Pulmonary artery endothelial cell (primary cell): ENCODE measurements around the gene SLC6A3. TPM values are rescaled to one million over a fixed set of nuclear protein-coding genes. Genes with fewer than 3 reads are reported as not detected.
A peak's percentile ranks its signal among the peaks of the same experiment; 100 is the strongest.

Experiments used
- DNase-seq: peaks from one replicate; pipeline ENCODE4 v3.0.0-alpha.2; 2011; ENCODE audit warnings: low read depth, low spot score
- total RNA-seq: library from RNA; depleted of rRNA; stranded (reverse); fragments of >200 nt; gene quantifications from 2 replicates; pipeline ENCODE4 v1.2.3, GENCODE V29; 2014

Gene SLC6A3
- total RNA-seq, 1 donor from 2014 or later, result not detected

DNA sequence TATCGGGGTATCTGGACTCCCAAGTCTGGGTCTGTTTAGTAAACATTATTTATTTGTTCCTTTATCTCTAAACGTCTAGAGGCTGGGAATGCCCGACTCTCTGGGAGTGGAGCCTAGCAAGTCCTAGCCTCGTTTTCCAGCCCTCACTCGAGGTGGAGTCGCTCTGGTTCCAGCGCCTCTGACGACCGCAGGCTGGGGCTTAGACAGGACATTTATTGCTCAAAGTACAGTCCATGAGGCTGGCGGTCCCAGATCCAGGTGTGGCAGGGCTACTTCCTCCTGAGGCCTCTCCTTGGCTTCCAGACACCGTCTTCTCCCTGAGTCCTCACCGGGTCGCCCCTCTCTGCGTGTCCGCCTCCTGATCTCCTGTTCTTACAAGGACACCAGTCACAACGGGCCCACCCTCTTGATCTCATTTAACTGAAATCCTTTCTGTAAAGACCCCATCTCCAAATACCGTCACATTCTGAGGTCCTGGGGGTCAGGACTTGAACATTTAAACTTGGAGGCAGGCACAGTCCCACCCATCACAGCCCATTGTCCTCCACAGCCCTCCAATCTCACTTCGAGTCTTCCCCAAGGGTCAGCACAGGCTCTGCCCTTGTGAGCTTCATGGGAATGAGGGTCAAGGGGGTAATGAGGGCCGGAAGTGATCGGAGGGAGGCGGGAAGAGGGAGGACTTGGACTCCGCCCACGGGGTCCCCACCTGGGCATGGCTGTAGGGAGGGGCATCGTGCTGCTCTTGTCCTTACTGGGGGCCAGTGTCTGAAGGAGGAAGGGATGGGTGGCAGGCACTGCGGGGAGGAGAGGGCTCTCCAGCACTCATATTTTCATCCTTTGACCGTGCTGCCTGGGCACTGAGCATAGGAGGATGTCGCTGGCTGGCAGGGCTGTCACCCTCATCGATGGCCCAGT is 88.1 kb downstream of the SLC6A3 start:
- no peak for DNase-seq

DNA sequence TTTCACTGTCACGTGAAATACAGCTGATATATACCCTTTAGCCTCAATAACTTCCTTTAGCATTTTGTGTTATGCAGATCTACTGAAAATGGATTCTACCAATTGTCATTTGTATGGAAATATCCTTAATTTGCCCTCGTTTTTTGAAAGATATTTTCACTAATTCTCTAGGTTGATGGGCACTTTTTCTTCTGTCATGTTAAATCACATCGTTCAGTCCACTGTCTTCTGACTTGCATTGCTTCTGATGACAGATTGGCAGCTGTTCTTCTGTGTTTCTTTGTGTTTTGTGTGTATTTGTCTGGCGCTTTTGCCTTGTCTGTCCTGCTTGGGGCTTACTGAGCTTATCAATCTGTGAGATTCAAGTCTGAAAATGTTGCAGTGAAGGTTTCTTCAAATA is 90.7 kb downstream of the SLC6A3 start:
- DNase-seq, result no peak

DNA sequence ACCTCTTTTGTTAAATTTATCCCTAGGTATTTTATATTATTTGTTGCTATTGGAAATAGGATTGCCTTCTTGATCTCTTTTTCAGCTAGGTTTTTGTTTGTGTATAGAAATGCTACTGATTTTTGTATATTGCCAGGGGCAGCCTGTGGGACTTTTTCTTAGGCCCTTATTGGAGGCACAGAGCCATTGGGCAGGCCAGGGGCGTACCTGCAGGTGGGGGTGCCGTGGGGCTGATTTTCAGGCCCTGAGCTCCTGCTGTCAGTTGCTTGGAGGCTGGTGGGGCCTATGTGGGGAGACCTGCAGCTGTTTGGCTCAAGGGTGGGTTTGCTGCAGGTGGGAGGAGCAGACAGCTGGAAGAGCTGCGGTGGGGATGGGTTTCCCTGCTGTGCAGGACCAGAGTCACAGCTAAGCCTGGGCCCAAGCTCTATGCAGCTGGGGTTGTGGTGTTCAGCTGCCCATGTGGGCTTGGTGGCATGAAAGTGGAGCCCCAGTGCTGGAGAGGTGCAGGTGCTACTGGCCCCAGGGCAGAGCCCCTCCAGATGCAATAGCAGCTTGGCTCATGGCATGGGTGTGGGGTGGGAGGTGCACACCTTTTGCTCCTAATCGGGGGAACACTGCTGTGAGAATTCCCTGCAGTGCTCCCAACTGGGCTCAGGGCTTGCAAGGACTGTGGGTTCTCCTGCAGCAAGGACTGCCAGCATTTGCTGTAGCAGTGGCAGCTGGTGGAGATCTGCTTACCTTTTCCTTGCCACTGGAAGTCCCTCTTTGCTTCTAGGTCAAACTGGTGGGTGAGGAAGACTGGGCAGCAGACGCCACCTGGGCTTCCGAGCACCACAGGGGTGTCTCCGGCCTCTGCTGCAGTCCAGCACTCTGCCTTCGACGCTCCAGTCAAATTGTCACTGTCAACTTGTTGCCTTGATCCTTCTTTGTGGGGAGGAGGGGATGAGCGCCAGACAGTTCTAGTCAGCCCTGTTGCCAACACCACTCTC is 92.7 kb downstream of the SLC6A3 start:
- DNase-seq, result no peak

DNA sequence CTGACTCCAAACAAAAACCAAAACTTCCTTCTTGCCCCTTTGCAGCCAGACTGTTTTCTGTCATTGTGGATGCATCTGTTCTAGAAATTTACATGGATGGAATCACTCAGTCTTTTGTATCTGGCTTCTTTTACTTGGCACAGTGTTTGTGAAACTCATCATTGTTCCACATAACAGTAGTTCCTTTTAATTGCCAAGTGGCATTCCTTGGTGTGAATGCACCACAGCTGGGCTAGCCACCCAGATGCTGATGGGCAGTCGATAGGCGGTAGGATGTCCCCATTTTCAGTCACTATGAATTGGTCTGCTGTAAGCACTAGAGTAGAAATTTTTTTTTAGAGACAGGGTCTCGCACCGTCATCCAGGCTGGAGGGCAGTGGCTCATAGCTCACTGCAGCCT is 94.1 kb downstream of the SLC6A3 start:
- no peak for DNase-seq

DNA sequence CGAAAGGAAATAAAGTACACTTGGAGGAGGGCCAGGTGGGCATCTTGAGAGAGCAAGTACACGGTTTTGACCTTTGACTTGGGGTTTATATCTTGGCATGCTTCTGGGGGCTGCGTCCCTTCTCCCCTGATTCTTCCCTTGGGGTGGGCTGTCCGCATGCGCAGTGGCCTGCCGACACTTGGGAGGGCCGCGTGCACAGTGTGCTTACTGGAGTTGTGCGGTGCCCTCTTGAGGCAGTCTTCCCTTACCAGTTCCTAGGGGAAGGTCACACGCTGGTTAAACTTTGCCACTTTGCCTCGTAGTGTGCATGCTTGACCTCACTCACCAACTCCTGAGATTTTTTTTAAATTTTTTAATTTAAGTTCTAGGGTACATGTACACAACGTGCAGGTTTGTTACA is 96.0 kb downstream of the SLC6A3 start:
- DNase-seq, result no peak

DNA sequence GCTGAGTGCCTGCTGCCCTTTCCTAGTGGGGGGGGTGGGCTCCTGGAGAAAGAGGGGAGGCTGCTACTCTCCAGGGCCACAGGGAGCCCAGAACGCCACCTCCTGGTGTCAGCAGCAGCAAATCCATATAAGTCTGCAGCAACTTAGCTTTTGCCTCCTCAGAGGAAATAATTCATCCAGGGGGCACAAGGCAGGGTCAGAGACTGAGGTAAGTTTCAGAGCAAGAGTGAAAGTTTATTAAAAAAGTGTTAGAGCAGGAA is 96.3 kb downstream of the SLC6A3 start:
- DNase-seq, result no peak

DNA sequence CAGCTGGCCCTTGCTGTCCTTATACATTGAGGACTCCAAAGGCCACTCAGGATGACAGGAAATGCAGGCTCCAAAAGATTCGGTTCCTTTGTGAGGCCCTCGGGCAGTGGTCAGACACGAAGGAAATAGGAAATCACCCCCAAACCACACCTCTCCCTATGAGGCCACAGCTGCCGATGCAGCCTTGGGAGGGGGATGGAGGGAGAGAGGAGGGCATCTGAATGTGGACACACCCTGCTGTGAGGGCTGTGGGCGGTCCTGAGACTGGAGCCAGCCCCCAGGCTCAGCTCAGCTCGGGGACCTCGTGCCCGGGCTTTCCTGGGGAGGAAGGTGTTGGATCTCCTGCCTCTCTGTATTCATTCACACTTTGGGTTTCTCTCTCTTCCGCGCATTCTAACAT is 97.7 kb downstream of the SLC6A3 start:
- no peak for DNase-seq

DNA sequence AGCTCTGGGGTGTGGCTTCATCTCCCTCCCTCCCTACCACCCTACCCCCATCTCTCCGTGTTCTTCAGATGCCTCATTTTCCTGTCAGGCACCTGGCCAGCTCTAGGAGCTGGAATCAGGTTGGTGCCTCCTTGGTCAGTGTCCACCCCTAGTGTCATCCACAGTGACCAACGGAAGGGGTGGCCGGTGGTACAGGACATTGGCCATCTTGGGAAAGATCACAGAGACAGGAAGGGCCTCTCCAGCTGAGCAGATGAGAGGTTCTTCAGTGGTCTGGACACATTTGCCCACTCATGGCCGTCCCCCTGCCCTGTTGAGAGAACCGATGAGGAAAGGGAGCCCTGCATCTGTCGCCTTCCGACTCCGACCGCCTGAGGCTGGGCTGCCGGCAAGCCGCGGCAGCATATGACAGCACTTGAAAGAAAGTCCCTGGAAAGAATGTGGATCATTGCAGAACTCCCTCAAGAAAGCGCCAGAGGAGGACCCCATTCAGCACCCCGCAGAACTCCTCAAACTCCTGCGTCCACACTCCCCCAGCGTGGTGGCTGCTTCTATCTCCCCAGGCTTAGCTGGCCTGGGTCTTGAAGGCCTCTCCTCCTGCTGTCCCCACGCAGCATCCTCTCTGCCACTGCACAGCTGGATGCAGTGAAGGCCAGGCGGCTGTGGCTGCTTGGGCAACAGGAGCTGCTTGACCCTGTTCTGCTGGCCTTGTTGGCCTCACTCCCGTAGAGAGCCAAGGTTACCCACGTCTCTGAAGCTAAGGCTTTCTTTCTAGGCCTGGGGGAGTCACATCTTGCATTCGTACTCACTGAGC is 98.4 kb downstream of the SLC6A3 start:
- no peak for DNase-seq

DNA sequence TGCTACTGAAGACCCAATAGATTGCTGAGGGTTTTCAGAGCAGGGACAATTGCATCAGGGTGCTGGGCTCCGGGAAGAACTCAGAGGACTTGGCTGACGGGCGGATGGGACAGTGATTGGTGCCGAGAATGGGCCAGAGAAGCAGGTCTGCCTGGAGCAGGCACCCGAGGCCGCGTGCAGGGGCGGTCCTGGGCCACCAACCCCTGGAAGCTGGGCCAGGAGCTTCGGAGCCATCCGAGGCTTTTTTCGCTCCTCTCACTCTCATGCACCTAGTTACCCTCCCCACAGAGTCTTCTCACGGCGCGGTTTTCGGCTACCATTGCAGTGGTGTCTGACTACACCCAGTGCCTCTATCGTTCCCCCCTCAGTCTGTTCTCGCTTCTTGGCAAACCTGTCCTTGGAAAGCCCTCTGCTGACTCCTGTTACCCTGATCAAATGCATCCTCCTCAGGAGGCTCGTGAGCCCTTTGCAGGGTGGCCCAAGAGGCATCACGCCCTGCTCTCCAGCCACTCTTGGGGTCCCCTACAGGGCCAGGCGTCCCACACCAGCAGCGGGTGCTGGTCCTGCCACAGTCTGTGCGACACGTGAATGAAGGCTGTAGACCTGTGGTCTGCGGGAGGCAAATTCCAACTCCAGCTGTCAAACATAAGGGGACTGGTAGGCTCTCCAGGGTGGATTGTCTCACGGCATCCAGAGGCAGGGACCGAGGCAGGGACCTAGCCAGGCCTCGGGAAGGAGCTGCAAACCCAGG is 99.2 kb downstream of the SLC6A3 start:
- DNase-seq, result no peak

DNA sequence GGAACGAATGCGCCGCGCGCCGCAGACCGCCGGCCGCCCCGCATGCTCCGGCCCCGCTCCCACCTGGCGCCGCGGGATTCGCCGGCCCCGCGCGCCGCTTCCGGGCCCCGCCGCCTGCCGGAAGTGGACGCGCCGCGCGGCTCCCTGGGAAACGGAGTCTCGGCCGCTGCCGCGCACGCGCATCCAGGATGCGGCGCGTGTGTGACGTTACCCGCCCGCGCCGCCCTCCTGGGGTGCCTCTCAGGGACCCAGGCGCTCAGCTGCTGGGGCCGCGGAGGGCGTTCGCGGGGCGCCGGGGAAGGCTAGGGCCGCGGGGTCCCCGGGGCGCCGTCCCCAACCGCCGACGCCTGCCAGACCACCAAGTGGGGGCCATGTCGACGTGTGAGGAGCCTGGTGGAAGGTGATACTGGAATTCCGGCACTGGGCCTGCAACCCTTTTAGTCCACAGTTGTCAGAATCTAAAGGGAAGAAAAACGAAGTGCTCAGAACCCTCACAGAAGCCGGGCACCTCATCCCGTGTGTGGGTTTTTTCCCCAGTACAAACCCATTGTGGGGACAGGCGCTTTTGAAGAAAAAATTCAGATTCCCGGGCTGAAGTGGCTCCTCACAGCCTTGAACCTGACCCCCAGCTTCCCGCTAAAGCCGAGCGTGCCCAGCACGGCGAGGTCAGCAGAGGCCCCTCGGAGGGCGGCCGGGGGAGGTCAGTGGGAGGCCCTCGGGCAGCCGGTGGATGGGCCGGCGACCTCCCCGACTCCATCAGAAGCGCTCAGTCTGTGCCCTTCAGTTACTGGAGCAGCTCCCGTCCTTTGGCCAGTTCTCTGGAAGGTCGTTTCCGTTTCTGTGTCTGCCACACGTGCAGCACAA is 100.0 kb downstream of the SLC6A3 start, which contains the start of gene CLPTM1L:
CLPTM1L (minus strand) TSS at position 125 of the 864 bp plus-strand sequence. CDS start 258 bp downstream, outside the sequence.
- peak; percentile 35 for DNase-seq

DNA sequence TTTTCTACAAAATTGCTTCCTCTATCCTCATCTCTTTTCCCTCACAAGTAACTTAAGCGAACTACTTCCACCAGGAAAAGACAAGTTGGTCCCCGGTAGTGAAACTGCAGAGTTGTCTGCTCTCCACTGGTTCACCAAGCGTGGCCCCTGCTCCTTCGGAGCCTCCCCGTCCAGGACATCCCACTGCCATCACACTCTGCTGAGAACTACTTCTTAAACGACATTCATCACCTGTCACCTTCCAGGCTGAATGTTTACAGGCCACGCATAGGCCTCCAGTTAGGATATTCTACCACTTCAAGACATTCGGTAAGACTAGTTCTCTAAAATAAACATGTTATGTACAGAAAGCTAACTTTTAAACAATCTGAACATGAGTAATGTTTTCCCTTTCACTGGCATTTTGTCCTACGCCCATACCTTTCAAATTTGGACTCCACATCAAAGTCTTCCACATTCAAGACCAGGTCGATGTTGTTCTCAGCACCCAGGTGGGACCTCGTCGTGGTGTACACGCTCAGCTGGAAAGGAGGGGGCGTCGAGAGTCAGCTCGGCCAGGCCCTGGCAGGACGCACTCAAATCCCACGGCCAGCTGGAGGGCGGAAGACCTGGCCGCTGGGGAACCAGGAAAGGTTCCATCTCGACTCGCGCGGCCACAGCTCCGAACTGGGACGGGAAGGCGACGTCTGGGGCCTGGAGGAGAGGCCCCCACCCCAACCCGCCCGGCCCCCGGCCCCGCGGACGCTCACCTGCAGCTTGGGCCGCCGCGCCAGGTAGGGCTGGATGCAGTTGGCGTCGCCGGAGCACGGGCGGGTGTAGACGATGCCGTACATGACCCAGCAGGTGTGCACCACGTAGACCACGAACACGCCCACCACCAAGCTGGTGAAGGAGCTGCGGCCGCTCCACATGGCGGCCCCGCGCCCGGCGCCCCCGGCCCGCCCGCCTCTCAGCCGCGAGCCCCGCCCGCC is 101.0 kb downstream of the SLC6A3 start:
- no peak for DNase-seq

DNA sequence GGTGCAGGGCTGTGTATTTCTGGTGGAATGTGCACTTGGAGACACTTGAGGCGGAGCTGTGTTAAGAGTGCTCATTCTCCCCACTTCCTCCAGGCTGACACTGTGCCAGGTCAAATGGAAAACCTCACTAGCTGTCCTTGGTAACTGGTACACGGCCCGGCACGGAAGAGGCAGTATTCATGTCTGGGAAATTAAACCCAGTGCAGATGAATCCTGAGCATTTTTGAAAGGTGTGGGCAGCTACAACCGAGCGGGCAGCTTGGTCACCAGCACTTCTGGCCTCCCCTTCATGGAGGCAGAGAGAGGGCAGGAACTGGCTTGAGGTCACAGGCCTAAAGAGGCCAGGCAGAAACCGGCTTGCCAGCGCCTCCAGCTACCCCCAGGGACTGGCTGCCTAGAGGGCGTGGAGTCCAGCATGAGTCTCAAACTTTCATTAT is 101.9 kb downstream of the SLC6A3 start:
- DNase-seq, result no peak

Other genes starting within 250 kb of the SLC6A3 start
- gene SLC6A19, start 243.8 kb downstream of the SLC6A3 start, total RNA-seq, result not detected in 2 replicates
- gene SLC6A18, start 220.1 kb downstream of the SLC6A3 start, total RNA-seq, result not detected in 2 replicates
- gene TERT, start 150.4 kb downstream of the SLC6A3 start, total RNA-seq, result 0.07 TPM in 1 of 2 replicates, not detected in the other
- gene CLPTM1L, start 100.3 kb downstream of the SLC6A3 start, total RNA-seq, result 343 and 431 TPM in 2 replicates
- gene LPCAT1, start 78.5 kb upstream of the SLC6A3 start, total RNA-seq, result 54.5 and 71.7 TPM in 2 replicates